ENCODE measurements around the gene EML3. TPM values are rescaled to one million over a fixed set of nuclear protein-coding genes. Genes with fewer than 3 reads are reported as not detected.
"Not testable (repeated sequence)": the region's sequence is repeated elsewhere in the genome, so short reads cannot be mapped to it uniquely, and the experiment has no call there.

The EML3 gene
- total RNA-seq = 64.9 TPM

GRCh38 chr11:62612366-62613290 is at the start of gene EML3, which contains the start of gene ROM1:
TSS of gene EML3 (minus strand) at chr11:62612775. CDS start at chr11:62612457, 318 bp downstream.
TSS of gene ROM1 (plus strand) at chr11:62613257. CDS start at chr11:62613282, 25 bp downstream.
- ATAC-seq = peak; percentile 71

- ATAC-seq = no peak
Measured at GRCh38 chr11:62656796-62657429, 44.3 kb upstream of the EML3 start.

- no peak for ATAC-seq
Measured at GRCh38 chr11:62654297-62654696, 41.7 kb upstream of the EML3 start.

- no peak for ATAC-seq
Measured at GRCh38 chr11:62652161-62653006, 39.8 kb upstream of the EML3 start.

- ATAC-seq = not testable (repeated sequence)
Measured at GRCh38 chr11:62650283-62650682, 37.7 kb upstream of the EML3 start.

- ATAC-seq = no peak
Measured at GRCh38 chr11:62649486-62649885, 36.9 kb upstream of the EML3 start.

GRCh38 chr11:62648967-62649364 is 36.4 kb upstream of the EML3 start:
- ATAC-seq = no peak

- ATAC-seq = no peak
Measured at GRCh38 chr11:62648185-62648966, 35.8 kb upstream of the EML3 start.

- ATAC-seq = no peak
Measured at GRCh38 chr11:62647609-62648005, 35.0 kb upstream of the EML3 start.

GRCh38 chr11:62646825-62647608 is 34.4 kb upstream of the EML3 start:
- peak; percentile 3 for ATAC-seq

GRCh38 chr11:62645946-62646824 is 33.6 kb upstream of the EML3 start, which contains the start of gene GANAB:
TSS of gene GANAB (minus strand) at chr11:62646613. CDS start at chr11:62646599, 14 bp downstream.
- ATAC-seq = peak; percentile 98

GRCh38 chr11:62645671-62645945 is 33.0 kb upstream of the EML3 start:
- peak; percentile 1 for ATAC-seq

- ATAC-seq = no peak
Measured at GRCh38 chr11:62644220-62644619, 31.6 kb upstream of the EML3 start.

- ATAC-seq = no peak
Measured at GRCh38 chr11:62632492-62632891, 19.9 kb upstream of the EML3 start.

GRCh38 chr11:62627713-62628112 is 15.1 kb upstream of the EML3 start:
- ATAC-seq = no peak

GRCh38 chr11:62622476-62623089 is 10.0 kb upstream of the EML3 start:
- no peak for ATAC-seq

- peak; percentile 96 for ATAC-seq
Measured at GRCh38 chr11:62621567-62622470, 9.2 kb upstream of the EML3 start, which contains the start of gene B3GAT3. TSS of gene B3GAT3 (minus strand) at chr11:62621986. CDS start at chr11:62621947, 39 bp downstream.

- ATAC-seq = no peak
Measured at GRCh38 chr11:62621027-62621566, 8.5 kb upstream of the EML3 start.

All from esophagus mucosa (tissue), 1 donor.